Measurements from ENCODE around the gene SAXO1.

DNA sequence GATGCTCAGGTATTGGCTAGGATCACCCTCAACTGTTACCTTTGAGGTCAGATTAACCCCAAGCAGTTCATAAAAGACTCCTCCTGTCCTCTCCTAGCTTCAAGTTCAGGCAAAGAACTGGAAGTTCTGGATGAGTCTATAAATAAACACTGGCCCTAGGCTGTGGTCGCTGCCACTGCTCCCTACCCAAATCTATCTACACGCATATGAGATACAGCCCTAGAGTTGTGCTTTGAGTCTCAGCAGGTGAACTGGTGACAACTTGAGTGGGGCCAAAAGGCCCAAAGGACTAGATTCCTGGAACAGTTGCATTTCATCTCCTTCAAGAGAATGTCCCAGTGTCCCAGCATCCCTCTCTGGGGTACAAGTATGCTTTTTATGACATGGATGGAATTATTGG, 62.6 kb downstream of the SAXO1 start:
- TF ChIP-seq, protein P1, sequence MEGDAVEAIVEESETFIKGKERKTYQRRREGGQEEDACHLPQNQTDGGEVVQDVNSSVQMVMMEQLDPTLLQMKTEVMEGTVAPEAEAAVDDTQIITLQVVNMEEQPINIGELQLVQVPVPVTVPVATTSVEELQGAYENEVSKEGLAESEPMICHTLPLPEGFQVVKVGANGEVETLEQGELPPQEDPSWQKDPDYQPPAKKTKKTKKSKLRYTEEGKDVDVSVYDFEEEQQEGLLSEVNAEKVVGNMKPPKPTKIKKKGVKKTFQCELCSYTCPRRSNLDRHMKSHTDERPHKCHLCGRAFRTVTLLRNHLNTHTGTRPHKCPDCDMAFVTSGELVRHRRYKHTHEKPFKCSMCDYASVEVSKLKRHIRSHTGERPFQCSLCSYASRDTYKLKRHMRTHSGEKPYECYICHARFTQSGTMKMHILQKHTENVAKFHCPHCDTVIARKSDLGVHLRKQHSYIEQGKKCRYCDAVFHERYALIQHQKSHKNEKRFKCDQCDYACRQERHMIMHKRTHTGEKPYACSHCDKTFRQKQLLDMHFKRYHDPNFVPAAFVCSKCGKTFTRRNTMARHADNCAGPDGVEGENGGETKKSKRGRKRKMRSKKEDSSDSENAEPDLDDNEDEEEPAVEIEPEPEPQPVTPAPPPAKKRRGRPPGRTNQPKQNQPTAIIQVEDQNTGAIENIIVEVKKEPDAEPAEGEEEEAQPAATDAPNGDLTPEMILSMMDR (IDR thresholded peaks at IDR 0.05; ENCODE audit: low read depth, low read length, poor library complexity, severe bottlenecking), result no peak
- no peak for TF ChIP-seq EZH2phosphoT487 (IDR thresholded peaks at IDR 0.05; ENCODE audit: borderline replicate concordance, low read length)
